GM12878 (cell line): ENCODE results near the gene ST6GALNAC3. TPM values are rescaled to one million over a fixed set of nuclear protein-coding genes. Genes with fewer than 3 reads are reported as not detected.

Experiments
- ATAC-seq: fragments of 200-7000 bp; cut with Tn5 transposase; 3 replicates; pipeline ENCODE4 v1.9.1; 2020; ENCODE audit warnings: mild to moderate bottlenecking, moderate library complexity
- BruUV-seq: library from RNA; stranded (reverse); fragments of 400-500 nt; replicated peaks from 2 replicates; lab custom pipeline; 2021; lab: Mats Ljungman, UMichigan
- CTCF ChIA-PET: fragments of 300-600 bp; sonication (Branson Sonifier 250); formaldehyde crosslinking; extraction: SDS; loops from one replicate; lab custom pipeline; 2021; ENCODE audit warnings: inconsistent platforms; lab: Yijun Ruan, JAX
- POLR2A ChIA-PET: fragments of 350-600 bp; formaldehyde crosslinking; extraction: SDS; loops from one replicate; lab custom pipeline; 2021; ENCODE audit warnings: inconsistent platforms; lab: Charles Lee
- RAD21 ChIA-PET: fragments of 300-600 bp; sonication (Branson Sonifier 250); formaldehyde crosslinking; loops from one replicate; lab custom pipeline; 2023; ENCODE audit warnings: antibody characterized with exemption; ENCODE audit not compliant: unreplicated experiment; lab: Charles Lee
- SMC1A ChIA-PET: fragments of 300-600 bp; sonication (Branson Sonifier 250); formaldehyde crosslinking; loops from one replicate; lab custom pipeline; 2023; ENCODE audit not compliant: unreplicated experiment, uncharacterized antibody; lab: Charles Lee
- DNase-seq: peaks from one replicate; pipeline ENCODE4 v3.0.0-alpha.2; 2011; ENCODE audit warnings: low read depth, low spot score
- FAIRE-seq: peaks from 3 replicates; lab custom pipeline; 2011; peaks lifted over from hg19 to GRCh38; lab: Jason Lieb, UNC
- H2AFZ ChIP-seq: 2 replicates; pipeline ENCODE4 v1.6.0; 2011; ENCODE audit warnings: low read depth, low read length, control low read depth; ENCODE audit not compliant: control insufficient read depth
- H3K27ac ChIP-seq: 2 replicates; pipeline ENCODE4 v1.5.1; 2011; ENCODE audit warnings: control low read depth; ENCODE audit not compliant: control insufficient read depth, insufficient read depth
- H3K27me3 ChIP-seq, 2 experiments: replicated peaks in 1 of 2; 2 replicates each; pipeline versions ENCODE4 v1.6.0 to v1.6.1; 2011; ENCODE audit warnings: low read length in 1 of 2; ENCODE audit not compliant: control insufficient read depth in 2 of 2, insufficient read depth in 2 of 2
- H3K36me3 ChIP-seq, 2 experiments: 2 replicates each; pipeline ENCODE4 v1.5.1; 2011; ENCODE audit warnings: low read length in 1 of 2; ENCODE audit not compliant: control insufficient read depth in 2 of 2, insufficient read depth in 2 of 2
- H3K4me1 ChIP-seq: 2 replicates; pipeline ENCODE4 v1.6.1; 2011; ENCODE audit warnings: mild to moderate bottlenecking, low read length, moderate library complexity, mixed read lengths; ENCODE audit not compliant: control insufficient read depth, insufficient read depth
- H3K4me2 ChIP-seq: 2 replicates; pipeline ENCODE4 v1.6.0; 2011; ENCODE audit warnings: control low read depth; ENCODE audit not compliant: control insufficient read depth, insufficient read depth
- H3K4me3 ChIP-seq: fragments of 200-600 bp; sonication (generic); 2 replicates; pipeline ENCODE4 v1.5.1; 2016
- H3K79me2 ChIP-seq: 2 replicates; pipeline ENCODE4 v1.6.0; 2011; ENCODE audit warnings: low read length; ENCODE audit not compliant: control insufficient read depth, insufficient read depth
- H3K9ac ChIP-seq: 2 replicates; pipeline ENCODE4 v1.8.0; 2011; ENCODE audit warnings: low read length, control low read depth, mixed read lengths; ENCODE audit not compliant: control insufficient read depth, insufficient read depth
- H3K9me3 ChIP-seq: replicated peaks from 3 replicates; pipeline ENCODE4 v1.5.1; 2011; ENCODE audit warnings: mild to moderate bottlenecking, low read length; ENCODE audit not compliant: control insufficient read depth, insufficient read depth
- H4K20me1 ChIP-seq: 2 replicates; pipeline ENCODE4 v1.6.0; 2011; ENCODE audit not compliant: control insufficient read depth, insufficient read depth
- ATF7 ChIP-seq: fragments of 450-650 bp; IDR thresholded peaks from 2 replicates; pipeline ENCODE4 v1.6.1; 2016; ENCODE audit warnings: low read depth, mild to moderate bottlenecking
- GABPA ChIP-seq: IDR thresholded peaks from 2 replicates; pipeline ENCODE4 v1.6.1; 2014; ENCODE audit warnings: antibody characterized with exemption, low read depth, mild to moderate bottlenecking, inconsistent platforms
- HDAC2 ChIP-seq: fragments of 200-600 bp; sonication (generic); IDR thresholded peaks from 2 replicates; pipeline ENCODE4 v1.6.1; 2017
- HDGF ChIP-seq: fragments of 450-650 bp; IDR thresholded peaks from 2 replicates; pipeline ENCODE4 v1.6.1; 2016; ENCODE audit warnings: antibody characterized with exemption
- IKZF1 ChIP-seq: fragments of 450-650 bp; conservative IDR thresholded peaks from 2 replicates; pipeline ENCODE4 v1.6.1; 2017; ENCODE audit warnings: antibody characterized with exemption, mild to moderate bottlenecking
- MYC ChIP-seq: IDR thresholded peaks from 2 replicates; pipeline ENCODE4 v1.6.1; 2011; ENCODE audit warnings: mild to moderate bottlenecking, low read length, moderate library complexity, inconsistent platforms; ENCODE audit not compliant: insufficient read depth, insufficient replicate concordance, insufficient read length, severe bottlenecking
- NFIC ChIP-seq: IDR thresholded peaks from 2 replicates; pipeline ENCODE4 v1.6.1; 2012; ENCODE audit warnings: low read depth, mild to moderate bottlenecking, inconsistent platforms, low read length, moderate library complexity
- NRF1 ChIP-seq: conservative IDR thresholded peaks from 2 replicates; pipeline ENCODE4 v1.6.1; 2011; ENCODE audit warnings: mild to moderate bottlenecking, low read depth, low read length, improper control_type of control experiment
- POLR2AphosphoS5 ChIP-seq: IDR thresholded peaks from 2 replicates; pipeline ENCODE4 v1.6.1; 2011; ENCODE audit warnings: mild to moderate bottlenecking, low read length, inconsistent platforms
- POU2F2 ChIP-seq: IDR thresholded peaks from 3 replicates; pipeline ENCODE4 v1.6.1; 2011; ENCODE audit warnings: low read depth, mild to moderate bottlenecking, low read length, borderline replicate concordance
- RAD21 ChIP-seq: IDR thresholded peaks from 2 replicates; pipeline ENCODE4 v1.6.1; 2011; ENCODE audit warnings: mild to moderate bottlenecking, low read depth, low read length, moderate library complexity; ENCODE audit not compliant: insufficient read depth
- RBBP5 ChIP-seq: fragments of 200-600 bp; sonication (generic); conservative IDR thresholded peaks from 2 replicates; pipeline ENCODE4 v1.6.1; 2016
- SIX5 ChIP-seq: IDR thresholded peaks from 2 replicates; pipeline ENCODE4 v1.6.1; 2011; ENCODE audit warnings: mild to moderate bottlenecking, low read depth, low read length, moderate library complexity; ENCODE audit not compliant: severe bottlenecking
- SREBF1 ChIP-seq: IDR thresholded peaks from 2 replicates; pipeline ENCODE4 v1.6.1; 2012; ENCODE audit warnings: mild to moderate bottlenecking, low read length
- STAT1 ChIP-seq: fragments of 450-650 bp; conservative IDR thresholded peaks from 2 replicates; pipeline ENCODE4 v1.6.1; 2014; ENCODE audit warnings: antibody characterized with exemption, mild to moderate bottlenecking
- TAF1 ChIP-seq: IDR thresholded peaks from 2 replicates; pipeline ENCODE4 v1.6.1; 2011; ENCODE audit warnings: mild to moderate bottlenecking, low read depth, low read length, borderline replicate concordance
- TBL1XR1 ChIP-seq: IDR thresholded peaks from 2 replicates; pipeline ENCODE4 v1.6.1; 2012; ENCODE audit warnings: low read depth, low read length, improper control_type of control experiment
- TCF3 ChIP-seq: IDR thresholded peaks from 2 replicates; pipeline ENCODE4 v1.6.1; 2012; ENCODE audit warnings: low read depth, mild to moderate bottlenecking, low read length, borderline replicate concordance; ENCODE audit not compliant: insufficient read depth
- YY1 ChIP-seq: IDR thresholded peaks from 2 replicates; pipeline ENCODE4 v1.6.1; 2011; ENCODE audit warnings: low read depth, mild to moderate bottlenecking, low read length
- in situ Hi-C: fragments of 300-500 bp; cut with MboI; formaldehyde crosslinking; loops from 9 replicates; pipeline ENCODE4 v1.14.3; 2018; ENCODE audit warnings: mixed read lengths
- intact Hi-C: fragments of 100-400 bp; cut with micrococcal nuclease; formaldehyde crosslinking; loops from one replicate; pipeline ENCODE4 v1.14.2; 2022; ENCODE audit not compliant: unreplicated experiment
- polyA plus RNA-seq, 11 experiments: library from polyadenylated mRNA; depleted of rRNA in 4 of 11; unstranded in 6 of 11; stranded (reverse) in 5 of 11; fragments of >200 nt; fragmentation: Nextera tagmentation in 4 of 11; fragmentation: Illumina TruSeq in 1 of 11; extraction: Ambion mirVana in 4 of 11; extraction: Trizol in 1 of 11; gene quantifications; 1 replicate in 1 of 11; 2 replicates in 10 of 11; pipeline versions ENCODE4 v1.2.1 to v1.2.3, GENCODE V29; 2011 to 2016; ENCODE audit warnings: inconsistent platforms in 2 of 11, missing spikeins in 2 of 11, low read depth in 1 of 11
- total RNA-seq, 4 experiments: library from RNA; depleted of rRNA in 3 of 4; stranded (reverse); fragments of >200 nt in 3 of 4; fragmentation: Illumina TruSeq in 1 of 4; extraction: Trizol in 1 of 4; gene quantifications; 2 replicates each; pipeline versions ENCODE4 v1.2.1 to v1.2.3, GENCODE V29; 2013 to 2021
- TF ChIP-seq, protein P1 (sequence below): IDR thresholded peaks from 2 replicates; pipeline ENCODE4 v1.6.1; 2012; ENCODE audit warnings: low read length, inconsistent platforms
- TF ChIP-seq, protein P2 (sequence below): fragments of 450-650 bp; IDR thresholded peaks from 2 replicates; pipeline ENCODE4 v1.6.1; 2017; ENCODE audit warnings: borderline replicate concordance
- TF ChIP-seq, protein P3 (sequence below): IDR thresholded peaks from 2 replicates; pipeline ENCODE4 v1.6.1; 2012; ENCODE audit warnings: low read depth, low read length, improper control_type of control experiment

The ST6GALNAC3 gene
- total and polyA plus RNA-seq, 10 of the 15 experiments (the other 5 are each of a cell fraction or from before 2014, with no cell fraction given): 0.04 to 0.68 (median 0.18) TPM; not detected in 3

DNA sequence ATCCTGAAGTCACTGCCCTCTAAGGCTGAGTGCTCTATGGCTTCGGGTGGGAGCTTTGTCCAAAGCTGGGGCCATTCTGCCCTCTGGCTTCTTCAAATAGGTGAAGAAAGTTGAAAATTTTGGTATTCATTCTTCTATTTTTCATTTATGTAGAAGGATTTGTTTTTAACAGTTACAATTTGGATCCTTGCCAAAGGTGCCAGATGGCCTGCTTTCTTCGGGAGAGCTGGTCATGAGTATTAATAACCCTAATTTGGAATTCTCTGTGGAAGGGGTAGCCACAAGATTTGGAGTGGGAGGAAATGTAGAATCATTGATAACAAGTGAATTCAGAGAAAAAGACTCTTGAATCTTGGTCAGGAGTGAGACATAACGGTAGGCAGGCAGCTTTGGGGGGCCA lies 422.3 kb downstream of the ST6GALNAC3 start (continued):
- TF ChIP-seq POU2F2 (no peak), ATF7 (no peak), HDAC2 (no peak), MYC (no peak), SREBF1 (no peak), RBBP5 (no peak), IKZF1 (no peak)
- TF ChIP-seq, protein P1, sequence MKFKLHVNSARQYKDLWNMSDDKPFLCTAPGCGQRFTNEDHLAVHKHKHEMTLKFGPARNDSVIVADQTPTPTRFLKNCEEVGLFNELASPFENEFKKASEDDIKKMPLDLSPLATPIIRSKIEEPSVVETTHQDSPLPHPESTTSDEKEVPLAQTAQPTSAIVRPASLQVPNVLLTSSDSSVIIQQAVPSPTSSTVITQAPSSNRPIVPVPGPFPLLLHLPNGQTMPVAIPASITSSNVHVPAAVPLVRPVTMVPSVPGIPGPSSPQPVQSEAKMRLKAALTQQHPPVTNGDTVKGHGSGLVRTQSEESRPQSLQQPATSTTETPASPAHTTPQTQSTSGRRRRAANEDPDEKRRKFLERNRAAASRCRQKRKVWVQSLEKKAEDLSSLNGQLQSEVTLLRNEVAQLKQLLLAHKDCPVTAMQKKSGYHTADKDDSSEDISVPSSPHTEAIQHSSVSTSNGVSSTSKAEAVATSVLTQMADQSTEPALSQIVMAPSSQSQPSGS: no peak

DNA sequence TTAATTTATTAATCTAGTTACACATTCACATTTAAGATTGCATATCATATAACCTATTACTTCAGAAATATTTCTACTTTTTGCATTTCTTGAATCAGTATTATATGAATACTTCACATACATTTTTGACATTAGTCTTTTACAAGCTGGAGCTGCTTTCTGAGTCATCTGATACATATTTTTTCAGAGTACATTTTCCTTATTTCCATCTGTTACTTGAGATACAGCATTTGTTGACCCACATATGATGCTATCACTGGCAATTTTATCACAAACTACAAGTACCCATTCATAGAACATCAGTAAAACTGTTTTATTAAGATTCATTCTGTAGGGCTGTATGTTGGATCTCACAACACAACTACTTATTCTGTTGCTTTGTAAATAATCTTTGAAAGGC lies 425.6 kb downstream of the ST6GALNAC3 start:
- SMC1A ChIA-PET: no interaction called here
- CTCF ChIA-PET: interaction anchor here (1.3 kb wide), 1 partner anchor 346 kb away, joined by 3 read pairs; no protein-coding TSS in a partner anchor
- Histone ChIP-seq H3K79me2 (no peaks in the 10 kb centered on the region), H3K36me3 (no peaks in the 10 kb centered on the region), H3K27me3 (no peaks in the 10 kb centered on the region), H3K9ac (no peak overlapping the region), H3K9me3 (no peaks in the 10 kb centered on the region), H3K4me2 (no peak overlapping the region), H3K27ac (no peak overlapping the region), H4K20me1 (no peaks in the 10 kb centered on the region), H2AFZ (no peak overlapping the region), H3K4me3 (no peak overlapping the region), H3K4me1 (no peaks in the 10 kb centered on the region)
- RAD21 ChIA-PET: no interaction called here
- POLR2A ChIA-PET: interaction anchor here (0.6 kb wide), 1 partner anchor 84 kb away, joined by 4 read pairs; no protein-coding TSS in a partner anchor
- FAIRE-seq (no peak), ATAC-seq (no peak), DNase-seq (no peak)
- in situ Hi-C loops (no loop called here), intact Hi-C loops (no loop called here)
- TF ChIP-seq POLR2AphosphoS5 (no peak), YY1 (no peak), TAF1 (no peak), SIX5 (no peak), NFIC (no peak), TCF3 (no peak), TBL1XR1 (no peak), STAT1 (no peak), RAD21 (no peak), NRF1 (no peak), GABPA (no peak), HDGF (no peak)
- TF ChIP-seq, protein P2, sequence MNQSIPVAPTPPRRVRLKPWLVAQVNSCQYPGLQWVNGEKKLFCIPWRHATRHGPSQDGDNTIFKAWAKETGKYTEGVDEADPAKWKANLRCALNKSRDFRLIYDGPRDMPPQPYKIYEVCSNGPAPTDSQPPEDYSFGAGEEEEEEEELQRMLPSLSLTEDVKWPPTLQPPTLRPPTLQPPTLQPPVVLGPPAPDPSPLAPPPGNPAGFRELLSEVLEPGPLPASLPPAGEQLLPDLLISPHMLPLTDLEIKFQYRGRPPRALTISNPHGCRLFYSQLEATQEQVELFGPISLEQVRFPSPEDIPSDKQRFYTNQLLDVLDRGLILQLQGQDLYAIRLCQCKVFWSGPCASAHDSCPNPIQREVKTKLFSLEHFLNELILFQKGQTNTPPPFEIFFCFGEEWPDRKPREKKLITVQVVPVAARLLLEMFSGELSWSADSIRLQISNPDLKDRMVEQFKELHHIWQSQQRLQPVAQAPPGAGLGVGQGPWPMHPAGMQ: no peak
- TF ChIP-seq, protein P3, sequence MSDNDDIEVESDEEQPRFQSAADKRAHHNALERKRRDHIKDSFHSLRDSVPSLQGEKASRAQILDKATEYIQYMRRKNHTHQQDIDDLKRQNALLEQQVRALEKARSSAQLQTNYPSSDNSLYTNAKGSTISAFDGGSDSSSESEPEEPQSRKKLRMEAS: no peak
- no TSS peak for BruUV-seq
